Erythroblast (primary cell): Measurements from ENCODE around the gene NUTM2D.
"Not testable (repeated sequence)": the region's sequence is repeated elsewhere in the genome, so short reads cannot be mapped to it uniquely, and the experiment has no call there.

ENCODE experiments used
- GATA1 ChIP-seq: IDR thresholded peaks from 2 replicates; pipeline ENCODE4 v1.6.1; 2011; ENCODE audit warnings: low read depth, mild to moderate bottlenecking, control low read depth, low read length, moderate library complexity
- POLR2A ChIP-seq: IDR thresholded peaks from 2 replicates; pipeline ENCODE4 v1.6.1; 2011; ENCODE audit warnings: mild to moderate bottlenecking, low read length

DNA sequence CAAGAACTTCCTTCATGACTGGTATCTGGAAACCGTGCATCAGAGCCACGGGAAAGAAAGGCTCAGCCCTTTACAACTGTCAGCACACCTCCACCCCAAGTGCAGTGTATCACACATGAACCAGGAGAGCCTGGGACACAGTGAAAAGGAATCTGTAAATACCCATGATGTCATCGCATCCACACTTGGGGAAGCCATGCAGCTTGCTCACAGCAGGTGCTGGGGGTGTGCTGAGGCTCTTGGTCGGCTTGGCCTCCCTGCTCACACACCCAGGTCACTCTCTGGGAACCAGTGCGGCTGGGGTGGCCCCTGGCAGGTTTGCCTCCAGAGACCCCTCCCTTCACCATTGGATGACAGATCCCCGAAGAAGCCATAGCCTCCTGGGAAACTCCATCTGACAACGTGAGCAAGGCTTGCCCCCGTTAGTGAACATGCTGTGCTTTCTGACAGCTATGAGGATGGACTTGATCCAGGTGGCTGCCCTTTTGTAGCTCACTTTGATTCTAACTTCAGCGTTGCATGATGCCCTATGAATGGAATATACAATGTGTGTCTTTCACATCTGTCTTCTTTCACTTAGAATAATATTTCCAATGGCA, 12.1 kb downstream of the NUTM2D start:
- TF ChIP-seq POLR2A, GATA1: not testable (repeated sequence)
